Activated CD8-positive, alpha-beta T cell treated with anti-CD3 and anti-CD28 coated beads for 36 hours (primary cell): Measurements from ENCODE around the gene KCNH2. TPM values are rescaled to one million over a fixed set of nuclear protein-coding genes. Genes with fewer than 3 reads are reported as not detected.

Experiments used
- ATAC-seq: fragments of 200-7000 bp; cut with Tn5 transposase; one replicate; pipeline ENCODE4 v1.10.0; 2021; ENCODE audit warnings: mild to moderate bottlenecking, moderate library complexity
- CTCF ChIA-PET: fragments of 350-600 bp; sonication (Branson Sonifier 250); formaldehyde crosslinking; loops from one replicate; lab custom pipeline; 2021; ENCODE audit warnings: antibody characterized with exemption; lab: Charles Lee
- POLR2A ChIA-PET: fragments of 350-600 bp; sonication (Branson Sonifier 250); formaldehyde crosslinking; loops from one replicate; lab custom pipeline; 2021; ENCODE audit warnings: antibody characterized with exemption; lab: Charles Lee
- DNase-seq: peaks from one replicate; pipeline ENCODE4 v3.0.0-alpha.2; 2020
- H3K27ac Mint-ChIP-seq: one replicate; pipeline ENCODE4 v1.8.0; 2021; ENCODE audit warnings: mild to moderate bottlenecking, mixed read lengths
- H3K27me3 Mint-ChIP-seq: one replicate; pipeline ENCODE4 v1.8.0; 2021; ENCODE audit warnings: mixed read lengths
- H3K36me3 Mint-ChIP-seq: one replicate; pipeline ENCODE4 v1.8.0; 2021; ENCODE audit warnings: low read depth, mixed read lengths
- H3K4me1 Mint-ChIP-seq: one replicate; pipeline ENCODE4 v1.8.0; 2021; ENCODE audit warnings: low read depth, mixed read lengths
- H3K4me3 Mint-ChIP-seq: one replicate; pipeline ENCODE4 v1.8.0; 2021; ENCODE audit warnings: mild to moderate bottlenecking, moderate library complexity, mixed read lengths
- H3K9me3 Mint-ChIP-seq: one replicate; pipeline ENCODE4 v1.8.0; 2021; ENCODE audit warnings: mixed read lengths
- intact Hi-C: fragments of 100-400 bp; cut with micrococcal nuclease; formaldehyde crosslinking; loops from one replicate; pipeline ENCODE4 v1.10.0; 2022
- total RNA-seq, 2 experiments: library from RNA; stranded (reverse); gene quantifications; one replicate each; pipeline ENCODE4 v1.2.3, GENCODE V29; 2021
- TF ChIP-seq, protein P1 (sequence below): fragments of 200-600 bp; IDR thresholded peaks from one replicate; pipeline ENCODE4 v1.8.0; 2022; ENCODE audit warnings: antibody characterized with exemption, mild to moderate bottlenecking

Gene KCNH2
- total RNA-seq, 2 experiments from 2014 or later, result 0.23 to 0.29 TPM

DNA sequence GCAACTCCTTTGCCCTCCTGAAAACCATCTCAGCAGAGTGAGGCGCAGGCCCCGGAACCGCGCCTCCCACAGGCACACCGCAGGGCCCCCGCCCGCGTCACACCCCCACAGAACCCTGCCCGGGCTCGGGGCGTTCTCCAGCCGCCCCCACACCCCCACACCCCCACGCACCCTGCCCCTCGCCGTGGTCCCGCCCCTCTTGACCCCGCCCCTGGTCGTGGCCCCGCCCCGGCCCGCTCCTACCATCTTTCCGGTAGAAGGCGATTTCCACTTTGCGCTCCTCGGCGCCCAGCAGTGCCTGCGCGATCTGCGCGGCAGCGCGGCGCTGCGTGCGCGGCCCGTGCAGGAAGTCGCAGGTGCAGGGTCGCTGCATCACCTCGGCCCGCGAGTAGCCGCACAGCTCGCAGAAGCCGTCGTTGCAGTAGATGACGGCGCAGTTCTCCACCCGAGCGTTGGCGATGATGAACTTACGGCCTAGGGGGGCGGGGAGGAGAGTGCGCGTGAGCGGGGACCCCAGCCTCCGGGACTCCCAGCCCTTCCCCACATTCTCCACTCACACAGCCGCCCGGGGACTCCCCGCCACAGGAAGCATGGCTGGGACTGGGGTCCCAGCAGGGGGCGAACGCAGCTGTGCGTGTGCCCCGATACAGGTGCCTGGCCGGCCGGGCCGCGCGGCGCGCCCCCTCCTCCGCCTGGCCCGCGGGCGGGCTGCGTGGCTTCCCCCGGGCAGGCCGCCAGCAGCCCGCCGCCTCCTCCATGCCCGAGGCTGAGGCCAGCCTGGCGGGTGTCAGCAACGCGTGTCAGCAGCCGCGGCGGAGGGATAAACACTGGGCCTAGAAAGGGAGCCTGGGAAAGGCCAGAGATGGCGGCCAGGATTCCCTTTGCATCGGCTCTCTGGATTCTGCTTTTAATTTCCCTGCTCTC lies 3.4 kb downstream of the KCNH2 start:
- H3K4me1 Mint-ChIP-seq, result peaks cover 28% of the 10 kb centered on the region
- H3K27me3 Mint-ChIP-seq, result peaks cover 25% of the 10 kb centered on the region
- peak; percentile 76 for ATAC-seq
- POLR2A ChIA-PET, result interaction anchor here (0.6 to 1.2 kb wide), 2 partner anchors 10 to 12 kb away, joined by 3 to 5 read pairs; no protein-coding TSS in a partner anchor
- no peaks in the 10 kb centered on the region for H3K36me3 Mint-ChIP-seq
- intact Hi-C loops, result no loop called here
- no peaks in the 10 kb centered on the region for H3K9me3 Mint-ChIP-seq
- peak; percentile 75 for DNase-seq
- CTCF ChIA-PET, result interaction anchor here (0.8 to 5.3 kb wide), 11 partner anchors 10 to 270 kb away, joined by 3 to 34 read pairs (median 4); no protein-coding TSS in a partner anchor
- H3K4me3 Mint-ChIP-seq, result peak overlapping the region; percentile 77
- TF ChIP-seq, protein P1, sequence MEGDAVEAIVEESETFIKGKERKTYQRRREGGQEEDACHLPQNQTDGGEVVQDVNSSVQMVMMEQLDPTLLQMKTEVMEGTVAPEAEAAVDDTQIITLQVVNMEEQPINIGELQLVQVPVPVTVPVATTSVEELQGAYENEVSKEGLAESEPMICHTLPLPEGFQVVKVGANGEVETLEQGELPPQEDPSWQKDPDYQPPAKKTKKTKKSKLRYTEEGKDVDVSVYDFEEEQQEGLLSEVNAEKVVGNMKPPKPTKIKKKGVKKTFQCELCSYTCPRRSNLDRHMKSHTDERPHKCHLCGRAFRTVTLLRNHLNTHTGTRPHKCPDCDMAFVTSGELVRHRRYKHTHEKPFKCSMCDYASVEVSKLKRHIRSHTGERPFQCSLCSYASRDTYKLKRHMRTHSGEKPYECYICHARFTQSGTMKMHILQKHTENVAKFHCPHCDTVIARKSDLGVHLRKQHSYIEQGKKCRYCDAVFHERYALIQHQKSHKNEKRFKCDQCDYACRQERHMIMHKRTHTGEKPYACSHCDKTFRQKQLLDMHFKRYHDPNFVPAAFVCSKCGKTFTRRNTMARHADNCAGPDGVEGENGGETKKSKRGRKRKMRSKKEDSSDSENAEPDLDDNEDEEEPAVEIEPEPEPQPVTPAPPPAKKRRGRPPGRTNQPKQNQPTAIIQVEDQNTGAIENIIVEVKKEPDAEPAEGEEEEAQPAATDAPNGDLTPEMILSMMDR, result peak; percentile 46
- peak overlapping the region; percentile 42 for H3K27ac Mint-ChIP-seq

DNA sequence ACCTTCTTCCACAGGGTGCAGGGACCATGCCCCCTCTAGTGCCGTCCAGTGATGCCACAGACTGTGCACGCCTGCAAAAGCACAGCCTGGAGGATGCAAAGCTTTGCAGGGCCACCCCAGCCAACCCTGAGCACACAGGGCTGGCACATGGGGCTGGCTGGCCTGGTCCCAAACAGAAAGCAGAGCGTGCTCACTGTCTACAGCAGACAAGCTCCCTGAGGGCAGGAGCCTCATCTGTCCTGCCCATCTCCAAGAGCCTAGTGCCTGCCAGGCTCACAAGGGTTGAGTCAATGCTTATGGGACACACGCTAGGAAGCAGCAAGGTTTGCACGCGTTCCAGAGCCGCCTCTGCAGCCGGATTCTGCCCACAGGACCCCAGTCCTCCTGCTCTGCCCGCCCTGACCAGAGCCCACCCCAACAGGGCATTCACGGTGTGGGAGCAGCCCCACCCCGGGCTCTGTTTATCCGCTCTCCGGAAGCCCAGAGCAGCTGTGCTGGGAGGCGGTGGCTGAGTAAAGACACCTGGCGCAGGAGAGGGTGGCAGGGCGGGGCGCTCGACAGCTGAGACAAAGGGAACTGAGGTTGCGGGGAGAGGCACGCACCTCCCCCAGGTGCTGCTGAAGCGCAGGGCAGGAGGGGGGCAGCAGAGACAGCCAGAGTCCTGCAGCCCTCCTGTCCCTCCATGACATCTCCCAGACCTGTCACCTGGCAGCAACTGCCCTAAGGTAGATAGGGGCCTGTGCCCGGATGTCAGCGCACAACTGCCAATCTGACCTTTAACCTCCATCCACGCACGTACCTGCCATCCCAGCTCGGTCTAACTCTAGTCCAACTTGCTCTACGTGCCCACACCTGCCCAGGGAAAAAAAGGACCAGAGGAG lies 4.3 kb downstream of the KCNH2 start:
- DNase-seq (peak; percentile 27), ATAC-seq (no peak)
- ChIA-PET CTCF (interaction anchor here (0.8 to 5.3 kb wide), 5 partner anchors 11 to 270 kb away, joined by 3 to 34 read pairs (median 9); no protein-coding TSS in a partner anchor), POLR2A (no interaction called here)
- TF ChIP-seq, protein P1, result no peak
- Mint-ChIP-seq H3K27ac (no peak overlapping the region), H3K36me3 (no peaks in the 10 kb centered on the region), H3K27me3 (peaks cover 20% of the 10 kb centered on the region), H3K4me1 (peaks cover 24% of the 10 kb centered on the region), H3K4me3 (peak overlapping the region; percentile 77), H3K9me3 (no peaks in the 10 kb centered on the region)
- intact Hi-C loops, result no loop called here

DNA sequence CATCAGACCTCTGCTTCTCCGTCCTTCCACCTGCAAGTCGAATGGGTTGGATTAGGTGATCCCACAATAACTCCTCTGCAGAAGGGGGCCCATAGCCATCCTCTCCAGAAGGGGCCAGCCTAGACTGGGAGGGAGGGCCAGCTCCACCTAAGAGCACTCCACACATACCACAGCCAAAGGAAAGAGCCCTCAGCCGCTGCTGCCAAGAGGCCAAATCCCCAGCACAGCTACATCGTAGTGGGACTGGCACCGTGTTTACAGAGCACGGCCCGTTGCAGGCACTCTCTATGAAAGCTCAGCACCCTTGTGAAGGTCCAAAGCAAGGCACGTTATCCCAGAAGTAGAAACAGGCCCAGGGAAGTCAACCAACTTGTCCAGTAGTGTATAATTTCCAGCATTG lies 5.4 kb downstream of the KCNH2 start:
- intact Hi-C loops, result no loop called here
- Mint-ChIP-seq H3K4me1 (peaks cover 18% of the 10 kb centered on the region), H3K9me3 (no peaks in the 10 kb centered on the region), H3K4me3 (no peak overlapping the region), H3K36me3 (no peaks in the 10 kb centered on the region), H3K27me3 (peaks cover 15% of the 10 kb centered on the region), H3K27ac (no peak overlapping the region)
- CTCF ChIA-PET, result interaction anchor here (1.0 to 5.3 kb wide), 3 partner anchors 10 to 74 kb away, joined by 3 to 34 read pairs (median 24); no protein-coding TSS in a partner anchor
- TF ChIP-seq, protein P1, result no peak
- POLR2A ChIA-PET, result no interaction called here
- DNase-seq, result no peak
- ATAC-seq, result no peak

DNA sequence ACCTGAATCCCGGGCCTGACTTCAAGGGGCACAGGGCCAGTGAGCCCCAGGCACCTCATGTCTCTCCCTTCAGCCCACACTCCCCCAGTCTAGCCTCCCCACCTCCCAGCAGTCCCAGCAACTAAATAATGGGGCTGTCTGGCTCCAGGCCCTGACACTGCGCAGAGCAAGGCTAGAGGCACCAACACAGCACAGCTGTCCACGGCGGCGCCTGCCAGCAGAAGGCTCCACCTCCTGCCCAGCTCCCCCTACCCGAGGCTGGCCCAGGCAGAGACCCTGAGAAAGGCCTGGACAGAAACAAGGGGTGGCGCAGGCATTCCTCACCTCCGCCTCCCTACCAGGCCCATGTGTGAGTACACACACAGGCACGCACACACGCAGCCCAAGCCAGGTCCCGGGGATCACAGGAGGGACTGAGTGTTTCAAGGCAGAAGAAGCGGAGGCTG lies 6.1 kb downstream of the KCNH2 start:
- Mint-ChIP-seq H3K36me3 (no peaks in the 10 kb centered on the region), H3K9me3 (no peaks in the 10 kb centered on the region), H3K4me3 (no peak overlapping the region), H3K27ac (no peak overlapping the region), H3K4me1 (peaks cover 15% of the 10 kb centered on the region), H3K27me3 (peaks cover 9% of the 10 kb centered on the region)
- ChIA-PET POLR2A (no interaction called here), CTCF (interaction anchor here (0.9 kb wide), 1 partner anchor 47 kb away, joined by 3 read pairs; no protein-coding TSS in a partner anchor)
- ATAC-seq (no peak), DNase-seq (no peak)
- intact Hi-C loops, result no loop called here
- TF ChIP-seq, protein P1, result no peak
